GM12872 (cell line): ENCODE results near the gene SEMA6A.

Experiments used
- TF ChIP-seq, protein P1 (sequence below): IDR thresholded peaks from 3 replicates; pipeline ENCODE4 v1.5.1; 2011; ENCODE audit warnings: low read depth, mild to moderate bottlenecking, low read length, moderate library complexity; ENCODE audit not compliant: insufficient read depth

The SEMA6A gene

DNA sequence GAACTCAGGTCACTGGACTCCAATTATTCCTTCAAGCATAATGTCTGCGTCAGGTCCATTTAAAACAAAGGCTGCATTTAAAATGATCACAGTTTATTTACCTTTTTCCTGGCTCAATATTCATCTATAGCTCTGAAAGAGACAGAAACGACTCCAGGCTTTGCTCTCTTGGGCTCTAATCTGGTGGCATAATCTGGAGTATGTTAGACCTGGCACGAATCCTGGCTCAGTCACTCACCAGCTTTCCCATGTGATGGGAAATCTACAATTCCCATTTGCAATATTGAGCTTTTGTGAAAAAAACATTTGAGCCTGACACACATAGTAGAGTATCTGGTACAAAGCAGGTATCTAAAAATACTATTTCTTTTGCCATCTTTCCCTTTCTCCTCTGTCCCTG is 155.8 kb downstream of the SEMA6A start:
- TF ChIP-seq, protein P1, sequence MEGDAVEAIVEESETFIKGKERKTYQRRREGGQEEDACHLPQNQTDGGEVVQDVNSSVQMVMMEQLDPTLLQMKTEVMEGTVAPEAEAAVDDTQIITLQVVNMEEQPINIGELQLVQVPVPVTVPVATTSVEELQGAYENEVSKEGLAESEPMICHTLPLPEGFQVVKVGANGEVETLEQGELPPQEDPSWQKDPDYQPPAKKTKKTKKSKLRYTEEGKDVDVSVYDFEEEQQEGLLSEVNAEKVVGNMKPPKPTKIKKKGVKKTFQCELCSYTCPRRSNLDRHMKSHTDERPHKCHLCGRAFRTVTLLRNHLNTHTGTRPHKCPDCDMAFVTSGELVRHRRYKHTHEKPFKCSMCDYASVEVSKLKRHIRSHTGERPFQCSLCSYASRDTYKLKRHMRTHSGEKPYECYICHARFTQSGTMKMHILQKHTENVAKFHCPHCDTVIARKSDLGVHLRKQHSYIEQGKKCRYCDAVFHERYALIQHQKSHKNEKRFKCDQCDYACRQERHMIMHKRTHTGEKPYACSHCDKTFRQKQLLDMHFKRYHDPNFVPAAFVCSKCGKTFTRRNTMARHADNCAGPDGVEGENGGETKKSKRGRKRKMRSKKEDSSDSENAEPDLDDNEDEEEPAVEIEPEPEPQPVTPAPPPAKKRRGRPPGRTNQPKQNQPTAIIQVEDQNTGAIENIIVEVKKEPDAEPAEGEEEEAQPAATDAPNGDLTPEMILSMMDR = no peak

DNA sequence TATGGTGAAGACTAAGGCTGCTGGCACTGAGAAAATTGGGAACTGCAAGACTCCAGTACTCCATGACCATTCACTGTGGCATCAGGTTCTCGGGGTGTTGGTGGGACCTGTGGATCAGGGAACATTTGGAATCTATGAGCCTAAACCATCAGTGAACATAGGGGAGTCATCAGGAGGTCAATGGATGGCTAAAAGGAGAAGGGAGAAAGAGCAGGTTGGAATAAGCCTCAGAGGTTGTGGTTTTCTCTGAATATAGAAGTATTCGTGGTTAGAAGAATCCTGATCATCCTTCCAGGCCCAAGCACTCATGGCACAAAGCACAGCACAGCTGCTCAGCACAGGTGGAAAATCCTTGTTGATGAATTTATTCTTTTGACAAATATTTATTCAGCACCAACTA is 156.6 kb downstream of the SEMA6A start:
- TF ChIP-seq, protein P1 = no peak

DNA sequence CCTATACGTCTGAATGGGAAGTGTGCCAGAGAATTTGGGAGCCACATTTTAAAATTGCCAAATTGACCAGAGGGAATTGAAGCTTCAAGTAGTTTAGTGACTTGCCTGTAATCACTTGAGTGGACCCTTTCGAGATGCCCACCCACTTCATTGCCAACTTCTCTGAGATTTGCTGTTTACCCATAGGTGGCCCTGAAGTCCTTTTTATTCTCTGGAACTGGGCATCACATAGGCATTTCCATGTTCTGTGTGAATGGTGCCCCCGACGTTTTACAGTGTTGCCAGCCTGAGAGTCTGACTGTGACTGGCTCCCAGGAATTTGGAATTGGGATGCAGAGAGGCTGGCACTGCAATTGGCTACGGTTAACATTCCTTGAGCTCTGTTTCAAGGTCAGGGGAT is 158.6 kb downstream of the SEMA6A start:
- TF ChIP-seq, protein P1 = no peak

DNA sequence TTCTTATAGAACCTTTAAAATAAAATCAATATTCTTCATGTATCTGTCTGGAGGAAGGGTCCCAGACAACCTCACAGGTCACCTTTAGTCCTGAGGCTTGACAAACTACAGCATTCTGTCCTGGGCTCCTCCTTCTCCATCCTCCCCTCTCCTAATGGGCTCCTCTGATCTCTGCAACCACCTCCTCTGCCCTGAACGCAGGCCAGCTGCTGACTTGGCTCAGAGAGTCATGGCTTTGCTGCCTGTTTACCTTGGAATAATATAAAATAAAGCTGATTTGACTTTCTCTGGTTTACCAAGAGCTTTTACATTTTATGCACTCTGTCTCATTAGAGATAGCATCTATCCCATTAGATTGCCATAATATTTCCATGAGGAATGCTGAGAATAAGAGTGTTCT is 159.4 kb downstream of the SEMA6A start:
- TF ChIP-seq, protein P1 = no peak

DNA sequence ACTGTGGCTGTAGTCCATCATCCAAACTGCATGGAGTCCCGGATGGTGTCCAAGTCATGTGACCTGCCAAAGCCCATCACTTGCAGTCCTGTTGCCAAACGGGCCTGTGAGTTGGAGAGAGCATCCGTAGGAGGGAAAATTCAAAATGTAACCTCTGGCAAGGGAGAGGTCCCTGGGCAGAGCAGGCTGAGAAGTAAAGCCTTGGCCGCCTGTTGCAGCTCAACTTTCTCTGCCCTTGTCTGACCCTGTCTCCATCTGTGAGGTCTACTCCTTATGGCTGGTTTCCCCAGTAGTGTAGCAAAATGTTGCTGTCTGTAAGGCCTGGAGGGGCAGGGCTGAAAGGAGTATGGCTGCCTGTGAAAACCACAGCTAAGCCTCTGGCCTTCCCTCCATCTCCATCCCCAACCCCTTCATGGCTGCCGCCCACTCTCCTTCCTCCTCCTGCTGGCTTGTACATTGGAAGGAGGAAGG is 163.5 kb downstream of the SEMA6A start:
- TF ChIP-seq, protein P1 = no peak

DNA sequence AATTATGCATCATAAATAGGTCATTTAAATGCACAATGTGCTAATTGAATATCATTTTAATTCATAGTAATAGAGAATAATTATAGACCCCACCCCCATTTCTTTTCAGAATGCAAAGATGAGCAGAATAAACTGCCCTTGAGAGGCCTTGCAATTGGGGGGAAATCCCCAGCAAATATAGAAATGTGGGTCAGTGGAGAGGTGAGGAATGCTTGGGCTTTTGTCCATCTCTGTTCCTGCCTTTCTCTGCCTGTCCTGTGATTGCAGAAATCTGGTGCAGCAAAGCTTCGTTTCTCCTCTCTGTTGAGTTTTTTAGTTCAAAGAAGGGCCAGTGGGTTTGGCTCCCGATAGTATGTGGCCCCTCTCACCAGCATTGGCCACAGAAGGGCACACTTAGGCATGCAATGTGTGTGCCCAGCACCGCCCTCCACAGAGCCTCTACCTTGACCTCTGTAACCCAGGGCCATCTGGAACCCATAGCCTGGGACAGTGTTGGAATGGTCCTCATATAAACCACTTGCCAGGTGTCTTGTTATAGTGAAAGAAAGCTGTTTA is 164.2 kb downstream of the SEMA6A start:
- TF ChIP-seq, protein P1 = no peak

DNA sequence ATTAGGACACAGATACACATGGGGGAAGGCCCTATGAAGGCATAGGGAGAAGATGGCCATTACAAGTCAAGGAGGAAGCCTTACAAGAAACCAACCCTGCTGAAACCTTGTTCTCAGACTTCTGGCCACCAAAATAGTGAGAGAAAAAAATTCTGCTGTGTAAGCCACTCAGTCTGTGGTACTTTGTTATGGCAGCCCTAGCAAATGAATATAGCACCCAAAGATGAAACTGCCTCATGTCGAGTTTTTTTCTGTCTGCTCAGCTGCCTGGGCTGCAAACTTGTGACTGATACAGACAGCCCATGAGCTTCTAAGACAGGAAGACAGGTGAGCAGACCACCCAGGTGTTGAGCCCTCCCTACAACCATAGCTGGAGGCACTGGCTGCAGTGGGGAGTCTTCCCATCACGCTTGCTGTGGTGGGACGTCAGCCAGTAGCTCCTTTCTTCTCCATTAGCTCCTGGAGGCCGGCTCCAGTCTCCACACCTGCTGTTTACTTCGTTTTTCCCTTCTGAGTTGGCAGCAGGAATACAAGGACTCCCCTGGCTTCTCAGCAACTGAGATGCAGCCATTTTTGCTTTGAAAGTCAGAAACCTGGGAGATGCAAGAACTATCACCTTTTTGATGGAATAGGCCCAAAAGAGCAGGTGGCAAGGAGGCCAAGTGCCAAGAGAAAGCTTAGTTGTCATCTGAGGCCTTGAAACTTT is 164.9 kb downstream of the SEMA6A start:
- TF ChIP-seq, protein P1 = no peak
